ENCODE data around the gene RHPN2.

Gene RHPN2

GRCh38 chr19:33064792-33065550 is at the start of gene RHPN2:
RHPN2 (minus strand) TSS chr19:33064888; CDS start chr19:33064852, 36 bp downstream.
- in situ Hi-C loops (cut with MboI; ENCODE audit: low sequenced_read_pairs), result no loop called here

DNA sequence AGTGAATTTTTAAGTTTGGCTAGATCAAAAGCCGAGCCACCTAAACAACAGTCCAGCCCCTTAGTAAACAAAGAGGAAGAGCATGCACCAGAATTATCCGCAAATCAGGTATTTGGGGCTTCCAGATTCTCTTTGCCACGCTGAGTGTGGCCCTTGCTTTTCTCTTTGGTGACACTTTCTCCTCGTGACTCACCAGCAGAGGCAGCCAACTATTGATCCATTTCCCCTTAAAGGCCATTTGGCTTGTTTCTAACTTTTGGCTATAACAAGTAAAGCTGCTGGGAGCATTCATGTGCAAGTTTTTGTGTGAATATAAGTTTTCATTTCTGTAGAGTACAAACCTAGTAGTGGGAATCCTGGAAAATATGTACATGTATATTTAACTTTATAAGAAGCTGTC is 49.6 kb upstream of the RHPN2 start:
- in situ Hi-C loops (cut with MboI; ENCODE audit: low sequenced_read_pairs), result no loop called here

- in situ Hi-C loops (cut with MboI; ENCODE audit: low sequenced_read_pairs), result no loop called here
Measured at GRCh38 chr19:33111587-33111986, 46.9 kb upstream of the RHPN2 start.

DNA sequence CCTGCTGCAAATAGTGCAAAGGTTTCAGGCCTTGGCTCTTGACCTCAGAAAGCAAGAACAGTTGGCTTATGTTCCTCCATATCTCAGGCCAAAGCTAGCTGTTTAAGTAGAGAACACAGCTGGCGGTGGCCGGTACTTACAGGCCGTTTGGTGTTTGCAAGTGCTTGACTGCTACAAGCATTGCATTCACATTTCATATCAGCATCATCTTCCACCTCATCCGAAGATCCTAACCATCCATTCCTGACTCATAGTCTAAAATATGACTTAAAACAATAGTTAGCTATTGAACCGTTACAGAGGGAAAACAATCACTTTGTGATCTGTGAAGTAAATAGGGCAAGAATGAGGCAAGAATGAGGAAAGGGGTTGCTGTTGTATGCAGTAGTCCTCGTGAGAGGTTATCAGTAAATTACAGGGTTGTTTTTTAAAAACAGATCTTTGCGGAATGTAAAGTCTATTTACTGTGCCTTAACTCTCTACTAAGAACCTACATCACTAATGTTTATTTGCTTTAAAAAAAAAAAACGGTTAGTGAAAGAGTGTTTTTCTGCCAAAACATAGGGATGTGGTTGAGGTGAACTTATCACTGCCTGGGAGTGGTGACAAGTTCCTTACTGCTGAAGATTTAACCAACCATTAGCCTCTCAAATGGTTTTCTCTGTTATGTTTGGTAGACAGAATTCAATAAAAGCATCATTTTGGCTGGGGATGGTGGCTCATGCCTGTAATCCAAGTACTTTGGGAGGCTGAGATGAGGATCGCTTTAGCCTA is 45.6 kb upstream of the RHPN2 start:
- in situ Hi-C loops (cut with MboI; ENCODE audit: low sequenced_read_pairs), result no loop called here

DNA sequence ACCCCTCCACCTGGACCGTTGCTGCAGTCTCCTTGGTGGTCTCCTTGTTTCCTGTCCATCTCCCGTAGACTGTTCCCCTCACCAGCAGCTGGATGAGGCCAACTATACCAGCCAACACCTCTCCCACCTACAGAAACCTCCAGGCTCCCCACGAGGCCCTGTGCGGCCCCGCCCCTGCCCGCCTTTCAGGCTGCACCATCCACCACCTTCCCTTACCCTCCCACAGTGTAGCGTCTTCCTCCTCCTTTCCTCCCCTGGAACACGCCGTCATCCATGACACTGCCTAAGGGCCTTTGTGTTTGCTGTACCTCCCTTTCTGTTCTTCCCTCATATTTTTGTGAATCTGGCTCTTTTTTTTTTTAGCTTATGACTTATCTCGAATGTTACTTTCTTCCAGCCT is 43.5 kb upstream of the RHPN2 start:
- in situ Hi-C loops (cut with MboI; ENCODE audit: low sequenced_read_pairs), result no loop called here

DNA sequence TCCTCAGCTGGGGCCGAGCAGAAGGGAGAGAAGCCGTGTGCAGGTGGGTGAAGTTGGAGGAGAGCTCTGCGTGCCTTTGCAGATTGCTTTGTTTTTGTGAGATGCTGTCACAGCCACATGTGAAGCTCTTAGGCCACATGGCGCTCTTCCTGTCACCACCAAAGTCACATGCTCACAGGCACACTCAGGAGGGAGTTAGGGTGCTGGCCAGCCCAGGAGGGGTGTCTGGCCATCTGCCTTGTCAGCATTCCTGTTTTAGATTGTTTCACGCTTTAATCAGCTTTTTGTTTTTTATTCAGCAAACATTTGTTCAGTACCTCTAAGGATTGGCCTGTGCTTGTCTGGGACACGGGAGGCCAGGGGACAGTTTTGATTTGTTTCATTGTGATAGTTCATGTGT is 38.2 kb upstream of the RHPN2 start:
- in situ Hi-C loops (cut with MboI; ENCODE audit: low sequenced_read_pairs), result no loop called here

DNA sequence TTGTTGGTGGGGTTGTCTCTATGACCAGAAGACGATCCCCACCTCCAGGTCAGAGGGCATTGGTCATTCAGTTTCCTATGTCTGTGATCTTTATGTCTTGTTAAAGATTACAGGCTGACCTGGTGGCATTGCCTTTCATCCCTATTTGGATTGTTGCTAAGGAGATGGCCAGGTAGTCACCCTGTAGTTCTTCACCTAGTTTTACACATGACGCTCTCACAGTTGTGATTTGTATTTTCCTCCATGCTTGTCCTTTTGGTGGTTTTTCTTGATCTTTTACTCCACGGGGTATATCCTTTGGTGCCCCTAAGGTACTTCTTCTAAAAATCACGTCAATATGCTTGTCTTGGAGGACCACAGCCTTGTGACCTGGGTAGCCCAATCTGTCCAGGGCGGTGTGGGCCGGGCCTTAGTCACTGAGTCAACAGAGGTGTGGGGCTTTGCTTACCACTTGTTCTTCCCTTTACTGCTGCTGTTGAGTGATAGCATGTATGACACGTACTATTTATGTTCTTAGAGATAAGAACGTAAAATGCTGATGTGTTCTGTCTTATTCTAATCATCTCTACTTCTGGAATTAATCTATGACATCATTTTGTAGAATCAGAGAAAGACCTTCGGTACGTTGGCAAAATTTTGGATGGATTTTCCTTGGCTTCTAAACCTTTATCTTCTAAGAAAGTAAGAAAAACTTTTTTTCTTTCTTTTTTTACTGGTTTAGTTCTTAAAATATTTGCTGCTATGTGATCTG is 36.4 kb upstream of the RHPN2 start:
- in situ Hi-C loops (cut with MboI; ENCODE audit: low sequenced_read_pairs), result no loop called here

DNA sequence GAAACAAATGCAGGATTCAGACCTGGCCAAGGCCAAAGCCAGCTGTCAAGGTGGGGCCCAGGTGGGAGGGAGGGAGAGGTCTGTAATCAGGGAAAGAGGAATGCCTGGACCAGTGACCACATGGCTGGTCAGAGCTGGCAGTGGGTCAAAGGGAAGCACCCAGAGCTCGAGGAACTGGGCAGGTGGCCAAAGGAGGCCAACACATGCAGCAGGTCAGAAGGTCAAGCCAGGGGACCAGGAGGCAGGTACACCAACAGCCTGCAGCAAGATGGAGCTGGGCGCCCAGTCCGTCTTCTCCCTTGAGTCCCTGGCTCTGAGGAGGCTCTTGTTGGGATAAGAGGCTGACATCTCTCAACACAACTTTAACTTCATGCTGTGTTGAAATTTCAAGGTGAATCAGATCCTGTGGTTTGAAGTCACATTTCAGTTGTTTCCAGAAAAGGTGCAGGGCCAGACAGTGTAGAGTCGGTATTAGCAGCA is 33.4 kb upstream of the RHPN2 start:
- in situ Hi-C loops (cut with MboI; ENCODE audit: low sequenced_read_pairs), result loop anchor here (25.0 kb wide), 1 partner anchor 411 kb away; the partner anchor contains the start of genes ANKRD27, NUDT19 and RGS9BP

GRCh38 chr19:33096005-33096404 is 31.3 kb upstream of the RHPN2 start:
- in situ Hi-C loops (cut with MboI; ENCODE audit: low sequenced_read_pairs), result loop anchor here (25.0 kb wide), 1 partner anchor 409 kb away; the partner anchor contains the start of genes ANKRD27, NUDT19 and RGS9BP

DNA sequence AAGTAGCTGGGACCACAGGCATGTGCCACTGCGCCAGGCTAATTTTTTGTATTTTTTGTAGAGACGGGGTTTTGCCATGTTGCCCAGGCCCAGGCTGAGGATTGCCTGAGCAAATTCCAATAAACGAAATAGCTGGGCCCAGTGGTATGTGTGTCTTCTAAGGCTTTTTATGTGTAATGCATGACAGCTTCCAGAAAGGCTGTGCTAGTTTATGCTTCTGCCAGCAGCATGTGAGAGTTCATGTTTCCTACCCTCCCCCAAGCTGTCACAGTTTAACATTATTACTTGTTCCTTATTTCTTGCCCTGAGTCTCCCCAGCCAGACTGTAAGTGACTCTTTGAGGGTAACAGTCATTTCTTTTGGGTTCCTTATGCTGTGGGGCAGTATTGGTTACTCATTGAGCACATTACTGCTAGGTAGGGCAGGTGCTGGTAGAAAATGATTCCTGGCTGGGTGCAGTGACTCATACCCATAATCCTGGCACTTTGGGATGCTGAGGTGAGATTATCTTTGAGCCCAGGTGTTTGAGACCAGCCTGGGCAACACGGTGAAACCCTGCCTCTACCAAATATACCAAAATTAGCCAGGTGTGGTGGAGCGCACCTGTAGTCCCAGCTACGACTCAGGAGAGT is 29.9 kb upstream of the RHPN2 start:
- in situ Hi-C loops (cut with MboI; ENCODE audit: low sequenced_read_pairs), result loop anchor here (25.0 kb wide), 1 partner anchor 407 kb away; the partner anchor contains the start of genes ANKRD27, NUDT19 and RGS9BP

DNA sequence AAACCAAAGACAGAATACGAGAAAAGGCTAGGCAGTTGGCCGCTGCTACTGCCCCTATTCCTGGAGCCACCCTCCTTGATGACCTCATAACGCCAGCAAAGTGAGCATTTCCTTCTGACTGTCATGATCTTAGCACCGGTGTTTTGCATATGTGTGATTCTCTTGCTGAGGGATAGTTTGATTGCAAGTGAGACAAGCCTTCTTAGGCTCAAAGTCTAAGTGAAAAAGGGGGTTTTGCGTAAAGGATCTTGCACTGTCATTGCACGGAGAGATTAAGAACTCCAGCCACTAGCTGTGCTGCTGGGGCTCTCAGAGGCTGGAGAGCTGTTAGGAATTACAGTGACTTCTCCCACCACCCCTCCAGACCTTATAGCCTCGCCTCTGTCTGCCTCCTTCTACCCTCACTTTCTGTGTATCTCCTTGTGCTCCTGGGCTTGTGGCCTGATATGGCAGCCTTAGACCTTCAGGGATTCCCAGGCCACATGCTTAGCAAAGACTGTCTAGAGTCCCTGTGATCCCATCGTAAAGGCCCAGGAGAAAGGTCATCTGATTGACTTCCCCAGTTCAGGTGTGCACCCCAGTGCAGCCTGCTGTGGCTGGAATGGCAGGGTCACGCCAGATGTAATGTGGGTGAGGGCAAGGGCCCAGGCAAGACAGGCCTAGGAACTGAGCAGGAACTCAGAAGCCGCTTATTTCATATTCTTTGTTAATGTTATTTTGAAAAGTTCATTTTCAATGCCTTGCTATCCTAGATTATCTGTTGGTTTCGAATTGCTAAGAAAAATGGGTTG is 28.9 kb upstream of the RHPN2 start:
- in situ Hi-C loops (cut with MboI; ENCODE audit: low sequenced_read_pairs), result loop anchor here (25.0 kb wide), 1 partner anchor 406 kb away; the partner anchor contains the start of genes ANKRD27, NUDT19 and RGS9BP

GRCh38 chr19:33090179-33090578 is 25.5 kb upstream of the RHPN2 start:
- in situ Hi-C loops (cut with MboI; ENCODE audit: low sequenced_read_pairs), result loop anchor here (25.0 kb wide), 1 partner anchor 403 kb away; the partner anchor contains the start of genes ANKRD27, NUDT19 and RGS9BP

DNA sequence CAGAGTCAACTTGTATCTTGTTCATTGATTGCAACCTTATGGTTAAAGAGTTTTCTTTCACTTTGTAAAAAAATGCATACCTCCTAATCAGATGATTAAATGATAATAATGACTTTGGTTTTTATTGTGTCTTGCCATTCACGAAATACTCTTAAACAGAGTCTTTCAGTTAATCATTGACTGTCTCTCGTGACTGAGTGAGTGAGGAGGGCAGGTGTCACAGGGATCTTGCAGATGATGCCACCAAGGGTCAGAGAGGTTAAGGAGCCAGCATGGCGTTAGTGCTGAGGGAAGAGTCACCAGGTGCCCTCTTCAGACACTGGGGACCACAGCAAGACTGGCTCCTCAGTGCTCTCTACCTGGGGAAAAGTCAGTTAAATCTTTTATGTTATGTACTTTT is 24.3 kb upstream of the RHPN2 start:
- in situ Hi-C loops (cut with MboI; ENCODE audit: low sequenced_read_pairs), result loop anchor here (25.0 kb wide), 1 partner anchor 402 kb away; the partner anchor contains the start of genes ANKRD27, NUDT19 and RGS9BP

GRCh38 chr19:33086955-33087354 is 22.3 kb upstream of the RHPN2 start:
- in situ Hi-C loops (cut with MboI; ENCODE audit: low sequenced_read_pairs), result loop anchor here (25.0 kb wide), 1 partner anchor 400 kb away; the partner anchor contains the start of genes ANKRD27, NUDT19 and RGS9BP

- in situ Hi-C loops (cut with MboI; ENCODE audit: low sequenced_read_pairs), result loop anchor here (25.0 kb wide), 1 partner anchor 398 kb away; the partner anchor contains the start of genes ANKRD27, NUDT19 and RGS9BP
Measured at GRCh38 chr19:33085570-33086128, 21.0 kb upstream of the RHPN2 start.

DNA sequence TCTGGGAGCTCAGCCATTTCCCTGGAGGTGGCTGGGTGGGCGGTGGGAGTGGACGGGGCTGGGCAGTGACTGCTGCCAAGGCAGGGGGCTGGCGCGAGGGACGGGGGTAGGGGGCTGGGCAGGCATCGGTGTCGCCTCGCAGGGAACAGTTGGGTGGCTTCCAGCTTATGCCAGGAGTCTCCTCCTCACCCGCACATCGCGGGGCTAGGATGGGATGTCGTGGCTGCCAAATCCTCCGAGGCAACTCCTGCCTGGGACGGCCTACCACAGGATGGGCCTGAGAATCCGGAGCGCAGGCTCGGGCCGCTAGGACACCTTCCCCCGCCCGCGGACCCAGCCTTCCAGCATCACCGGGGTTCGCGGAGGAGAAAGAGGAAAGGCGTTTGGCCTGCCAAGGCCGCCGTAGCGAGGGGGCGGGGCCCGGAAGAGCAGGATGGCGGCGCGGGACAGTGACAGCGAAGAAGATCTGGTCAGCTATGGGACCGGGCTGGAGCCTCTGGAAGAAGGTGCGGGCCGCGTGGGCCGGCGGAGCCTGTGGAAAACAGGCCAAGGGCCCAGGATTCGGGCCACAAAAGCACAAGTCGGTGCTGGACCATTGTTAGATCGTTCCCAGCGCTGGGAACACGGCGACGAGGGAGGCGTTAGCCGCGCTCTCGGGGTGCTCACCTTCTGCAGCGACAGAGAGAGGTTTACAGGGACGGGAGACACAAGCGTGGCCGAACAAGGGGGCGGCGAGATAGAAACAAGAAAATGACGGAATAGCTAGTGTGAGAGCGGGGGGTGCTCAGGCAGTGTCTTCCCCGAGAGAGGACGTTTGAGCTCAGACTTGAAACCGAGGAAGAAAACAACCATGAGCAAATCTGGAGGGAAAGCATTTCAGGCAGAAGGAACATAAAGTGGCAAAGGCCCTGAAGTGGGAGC is 16.3 kb upstream of the RHPN2 start, which contains the start of gene GPATCH1:
Gene GPATCH1 (plus strand): TSS at position 421 of the 921 bp plus-strand sequence. CDS start 13 bp downstream, at position 434.
- in situ Hi-C loops (cut with MboI; ENCODE audit: low sequenced_read_pairs), result loop anchor here (25.0 kb wide), 1 partner anchor 394 kb away; the partner anchor contains the start of genes ANKRD27, NUDT19 and RGS9BP

DNA sequence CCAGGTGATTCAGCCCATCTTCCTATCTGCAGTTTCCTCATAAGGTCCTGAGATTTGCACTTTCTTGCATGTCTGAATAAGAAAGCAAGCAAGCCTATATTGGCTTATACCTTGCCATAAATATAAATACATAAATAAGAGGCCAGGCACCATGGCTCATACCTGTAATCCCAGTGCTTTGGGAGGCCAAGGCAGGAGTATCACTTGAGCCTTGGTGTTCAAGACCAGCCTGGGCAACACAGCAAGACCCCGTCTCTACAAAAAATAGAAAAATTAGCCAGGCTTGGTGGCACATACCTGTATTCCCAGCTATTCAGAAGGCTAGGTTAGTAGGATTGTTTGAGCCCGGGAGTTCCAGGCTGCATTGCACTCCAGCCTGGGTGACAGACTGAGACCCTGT is 10.8 kb upstream of the RHPN2 start:
- in situ Hi-C loops (cut with MboI; ENCODE audit: low sequenced_read_pairs), result loop anchor here (25.0 kb wide), 1 partner anchor 388 kb away; the partner anchor contains the start of genes ANKRD27, NUDT19 and RGS9BP
